Spleen (tissue), 7 donors: ENCODE data around the gene TRMT2A.

ENCODE experiments used
- CTCF ChIP-seq, 11 experiments: fragments of 200-600 bp in 7 of 11; fragments of 450-650 bp in 4 of 11; sonication (generic) in 4 of 11; IDR thresholded peaks in 8 of 11; conservative IDR thresholded peaks in 3 of 11; 1 replicate in 7 of 11; 2 replicates in 4 of 11; pipeline versions ENCODE4 v1.4.0 to v1.8.0; 2016 to 2021; ENCODE audit warnings: antibody characterized with exemption in 11 of 11, inconsistent platforms in 4 of 11, mild to moderate bottlenecking in 1 of 11
- POLR2A ChIP-seq, 3 donors: fragments of 450-650 bp; IDR thresholded peaks; one replicate each; pipeline ENCODE4 v1.5.1; 2017; ENCODE audit warnings: antibody characterized with exemption in 3 of 3, mild to moderate bottlenecking in 1 of 3
- POLR2AphosphoS5 ChIP-seq, 3 donors: sonication (generic); formaldehyde crosslinking; IDR thresholded peaks; one replicate each; pipeline ENCODE4 v1.5.1; 2017; ENCODE audit warnings: antibody characterized with exemption in 3 of 3
- donor health status: DM: no; HTN: no; CAD: no; lungs with moderate emphysema.
- donor health status: DM: no; HTN: no; CAD: no.
- donor health status: DM: no; HTN: no; CAD: no.

DNA sequence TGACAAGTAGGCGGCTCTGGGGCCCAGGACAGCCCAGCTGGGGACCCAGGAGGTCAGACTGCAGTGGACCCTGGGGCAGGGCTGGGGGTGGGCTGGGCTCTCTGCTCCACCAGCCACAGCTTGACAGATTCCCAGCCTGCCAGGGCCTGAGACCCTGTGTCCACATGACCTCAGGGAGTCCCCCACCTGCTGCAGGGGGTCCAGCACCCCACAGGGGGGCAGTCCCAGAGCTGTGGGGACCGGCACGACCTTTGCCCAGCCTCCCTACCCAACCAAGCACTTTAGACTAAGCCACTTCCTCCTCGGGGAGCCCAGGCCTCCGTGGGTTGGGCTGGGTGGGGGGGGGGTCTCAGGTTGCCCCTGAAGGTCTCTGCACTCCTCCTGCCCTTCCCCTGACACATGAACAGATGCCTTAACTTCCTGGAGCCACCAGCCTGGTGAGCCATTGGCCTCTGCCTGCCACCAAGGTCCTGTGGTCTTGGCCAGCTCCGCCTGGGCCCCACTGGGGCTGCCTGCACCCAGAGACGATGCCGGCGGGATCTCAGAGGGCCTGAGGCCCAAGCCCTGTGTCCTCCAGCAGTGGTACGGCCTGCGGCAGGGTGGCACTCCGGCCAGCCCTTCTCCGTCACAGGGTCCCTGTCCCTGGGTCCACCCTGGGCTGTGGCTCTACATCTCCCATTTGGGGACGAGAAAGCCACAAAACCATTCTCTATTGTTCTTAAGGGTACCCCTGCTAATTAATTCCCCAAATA, 30.4 kb upstream of the TRMT2A start:
- TF ChIP-seq POLR2A (IDR thresholded peaks at IDR 0.05) (no peak), CTCF (IDR thresholded peaks at IDR 0.05 in 8 of 11, conservative IDR thresholded peaks at IDR 0.05 in 3 of 11) (no peak), POLR2AphosphoS5 (IDR thresholded peaks at IDR 0.05) (no peak)
